OCI-LY7 (cell line): ENCODE measurements around the gene ALK. TPM values are rescaled to one million over a fixed set of nuclear protein-coding genes. Genes with fewer than 3 reads are reported as not detected.

Experiments used
- BruUV-seq: library from RNA; stranded (reverse); fragments of 400-500 nt; replicated peaks from 2 replicates; lab custom pipeline; 2021; lab: Mats Ljungman, UMichigan
- CTCF ChIA-PET: fragments of 300-600 bp; sonication (Branson Sonifier 250); formaldehyde crosslinking; loops from one replicate; lab custom pipeline; 2022; ENCODE audit warnings: antibody characterized with exemption; ENCODE audit not compliant: unreplicated experiment; lab: Charles Lee
- POLR2A ChIA-PET: fragments of 300-600 bp; sonication (Branson Sonifier 250); formaldehyde crosslinking; loops from one replicate; lab custom pipeline; 2022; ENCODE audit warnings: antibody characterized with exemption; lab: Charles Lee
- DNase-seq: peaks from one replicate; pipeline ENCODE4 v3.0.0-alpha.2; 2015; ENCODE audit warnings: low spot score
- H2AFZ ChIP-seq: fragments of 200-600 bp; sonication (generic), shearing (Covaris generic); 2 replicates; pipeline ENCODE4 v1.6.1; 2014; ENCODE audit warnings: mild to moderate bottlenecking, antibody characterized with exemption, low read length, moderate library complexity
- H3K27ac ChIP-seq: fragments of 200-600 bp; sonication (generic); 2 replicates; pipeline ENCODE4 v1.5.1; 2014; ENCODE audit warnings: mixed run types, low read depth, mild to moderate bottlenecking, moderate library complexity, low read length, inconsistent platforms; ENCODE audit not compliant: poor library complexity, severe bottlenecking
- H3K36me3 ChIP-seq: fragments of 200-600 bp; sonication (generic); 2 replicates; pipeline ENCODE4 v1.6.1; 2014; ENCODE audit warnings: mild to moderate bottlenecking, antibody characterized with exemption, low read length, moderate library complexity, mixed read lengths; ENCODE audit not compliant: insufficient read depth
- H3K4me1 ChIP-seq: fragments of 200-600 bp; sonication (generic); 2 replicates; pipeline ENCODE4 v1.5.1; 2014; ENCODE audit warnings: mild to moderate bottlenecking, low read length; ENCODE audit not compliant: insufficient read depth, poor library complexity, severe bottlenecking
- H3K4me2 ChIP-seq: fragments of 200-600 bp; sonication (generic); 2 replicates; pipeline ENCODE4 v1.6.1; 2014; ENCODE audit warnings: mild to moderate bottlenecking, low read length
- H3K4me3 ChIP-seq: fragments of 200-600 bp; sonication (generic); 2 replicates; pipeline ENCODE4 v1.5.1; 2014; ENCODE audit warnings: mild to moderate bottlenecking, low read depth, low read length; ENCODE audit not compliant: poor library complexity, severe bottlenecking
- H3K79me2 ChIP-seq: fragments of 200-600 bp; sonication (generic); 2 replicates; pipeline ENCODE4 v1.6.1; 2016; ENCODE audit warnings: low read depth, mild to moderate bottlenecking, low read length, moderate library complexity, mixed read lengths; ENCODE audit not compliant: insufficient read depth
- H3K9me2 ChIP-seq: fragments of 200-600 bp; sonication (generic); 2 replicates; pipeline ENCODE4 v1.6.1; 2016; ENCODE audit warnings: mild to moderate bottlenecking, low read length, mixed read lengths; ENCODE audit not compliant: insufficient read depth
- H3K9me3 ChIP-seq: fragments of 200-600 bp; sonication (generic); 2 replicates; pipeline ENCODE4 v1.6.1; 2014; ENCODE audit warnings: mild to moderate bottlenecking, mixed run types, low read length, mixed read lengths
- H4K20me1 ChIP-seq: fragments of 200-600 bp; sonication (generic); 2 replicates; pipeline ENCODE4 v1.6.1; 2014; ENCODE audit warnings: mild to moderate bottlenecking, antibody characterized with exemption, low read length, moderate library complexity, mixed read lengths; ENCODE audit not compliant: insufficient read depth
- EZH2phosphoT487 ChIP-seq: fragments of 200-600 bp; sonication (generic); IDR thresholded peaks from 2 replicates; pipeline ENCODE4 v1.6.1; 2018; ENCODE audit warnings: low read depth, borderline replicate concordance, mild to moderate bottlenecking, mixed run types, antibody characterized with exemption, low read length, moderate library complexity, mixed read lengths
- intact Hi-C: fragments of 100-400 bp; cut with micrococcal nuclease; formaldehyde crosslinking; loops from one replicate; pipeline ENCODE4 v1.10.0; 2022; ENCODE audit not compliant: unreplicated experiment
- total RNA-seq, 2 experiments: library from RNA; depleted of rRNA in 1 of 2; stranded (reverse); fragments of >200 nt in 1 of 2; shearing (Covaris generic) in 1 of 2; gene quantifications; 2 replicates each; pipeline ENCODE4 v1.2.3, GENCODE V29; 2014 to 2022
- TF ChIP-seq, protein P1 (sequence below): fragments of 200-600 bp; sonication (generic); conservative IDR thresholded peaks from 2 replicates; pipeline ENCODE4 v1.5.1; 2014; ENCODE audit warnings: mild to moderate bottlenecking, antibody characterized with exemption, low read length, moderate library complexity, mixed read lengths

ALK gene
- total RNA-seq, 2 experiments from 2014 or later = 0.09 TPM; not detected in 1

DNA sequence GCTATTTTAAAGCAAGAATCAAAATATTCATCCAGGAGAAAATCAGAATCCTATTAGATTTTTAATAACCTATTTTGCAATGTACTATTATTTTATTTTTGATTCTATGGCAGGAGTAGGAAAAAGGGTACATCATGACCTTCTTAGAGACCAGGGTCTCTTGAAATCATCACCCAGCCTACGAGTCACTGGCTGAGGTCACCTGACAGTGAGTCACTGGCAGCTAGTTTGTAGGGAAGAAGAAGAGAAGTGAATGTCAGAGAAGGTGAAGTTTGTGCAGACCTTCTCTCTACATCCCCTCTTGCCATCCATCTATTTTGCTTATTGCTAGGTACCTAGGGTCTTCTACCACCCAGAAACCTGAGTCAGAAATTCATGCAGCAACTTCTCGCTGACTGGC lies 144.2 kb downstream of the ALK start:
- BruUV-seq = no TSS peak
- CTCF ChIA-PET = interaction anchor here (1.4 kb wide), 1 partner anchor 11 kb away, joined by 3 read pairs; no protein-coding TSS in a partner anchor

GRCh38 chr2:29776406-29776805 lies 145.0 kb downstream of the ALK start:
- Histone ChIP-seq H2AFZ (no peak overlapping the region), H4K20me1 (no peaks in the 10 kb centered on the region), H3K4me1 (no peaks in the 10 kb centered on the region), H3K27ac (no peak overlapping the region), H3K9me2 (no peaks in the 10 kb centered on the region), H3K9me3 (no peaks in the 10 kb centered on the region), H3K79me2 (no peaks in the 10 kb centered on the region), H3K4me2 (no peak overlapping the region), H3K4me3 (no peak overlapping the region), H3K36me3 (no peaks in the 10 kb centered on the region)
- ChIA-PET CTCF (no interaction called here), POLR2A (interaction anchor here (0.6 kb wide), 1 partner anchor 516 kb away, joined by 3 read pairs; no protein-coding TSS in a partner anchor)
- no TSS peak for BruUV-seq
- no peak for DNase-seq
- no peak for TF ChIP-seq EZH2phosphoT487
- TF ChIP-seq, protein P1, sequence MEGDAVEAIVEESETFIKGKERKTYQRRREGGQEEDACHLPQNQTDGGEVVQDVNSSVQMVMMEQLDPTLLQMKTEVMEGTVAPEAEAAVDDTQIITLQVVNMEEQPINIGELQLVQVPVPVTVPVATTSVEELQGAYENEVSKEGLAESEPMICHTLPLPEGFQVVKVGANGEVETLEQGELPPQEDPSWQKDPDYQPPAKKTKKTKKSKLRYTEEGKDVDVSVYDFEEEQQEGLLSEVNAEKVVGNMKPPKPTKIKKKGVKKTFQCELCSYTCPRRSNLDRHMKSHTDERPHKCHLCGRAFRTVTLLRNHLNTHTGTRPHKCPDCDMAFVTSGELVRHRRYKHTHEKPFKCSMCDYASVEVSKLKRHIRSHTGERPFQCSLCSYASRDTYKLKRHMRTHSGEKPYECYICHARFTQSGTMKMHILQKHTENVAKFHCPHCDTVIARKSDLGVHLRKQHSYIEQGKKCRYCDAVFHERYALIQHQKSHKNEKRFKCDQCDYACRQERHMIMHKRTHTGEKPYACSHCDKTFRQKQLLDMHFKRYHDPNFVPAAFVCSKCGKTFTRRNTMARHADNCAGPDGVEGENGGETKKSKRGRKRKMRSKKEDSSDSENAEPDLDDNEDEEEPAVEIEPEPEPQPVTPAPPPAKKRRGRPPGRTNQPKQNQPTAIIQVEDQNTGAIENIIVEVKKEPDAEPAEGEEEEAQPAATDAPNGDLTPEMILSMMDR = no peak
- intact Hi-C loops = no loop called here

More for the DNA sequence above, 144.2 kb downstream of the ALK start:
- Histone ChIP-seq H3K27ac (no peak overlapping the region), H3K9me2 (no peaks in the 10 kb centered on the region), H3K4me3 (no peak overlapping the region), H4K20me1 (no peaks in the 10 kb centered on the region), H2AFZ (no peak overlapping the region), H3K36me3 (no peaks in the 10 kb centered on the region), H3K4me2 (no peak overlapping the region), H3K4me1 (no peaks in the 10 kb centered on the region), H3K79me2 (no peaks in the 10 kb centered on the region), H3K9me3 (no peaks in the 10 kb centered on the region)
- no peak for DNase-seq
- POLR2A ChIA-PET = interaction anchor here (0.6 kb wide), 1 partner anchor 402 kb away, joined by 3 read pairs; no protein-coding TSS in a partner anchor
- TF ChIP-seq, protein P1 = no peak
- intact Hi-C loops = no loop called here

- no peak overlapping the region for H3K4me2 ChIP-seq
- POLR2A ChIA-PET = interaction anchor here (0.6 kb wide), 1 partner anchor 516 kb away, joined by 3 read pairs; no protein-coding TSS in a partner anchor
- no peak overlapping the region for H2AFZ ChIP-seq
- BruUV-seq = no TSS peak
- H3K27ac ChIP-seq = no peak overlapping the region
- TF ChIP-seq EZH2phosphoT487 = no peak
- TF ChIP-seq, protein P1 = no peak
- no peaks in the 10 kb centered on the region for H3K36me3 ChIP-seq
- H3K4me1 ChIP-seq = no peaks in the 10 kb centered on the region
- DNase-seq = no peak
- no peaks in the 10 kb centered on the region for H3K9me2 ChIP-seq
- CTCF ChIA-PET = no interaction called here
- intact Hi-C loops = no loop called here
- H3K9me3 ChIP-seq = no peaks in the 10 kb centered on the region
- no peak overlapping the region for H3K4me3 ChIP-seq
- H4K20me1 ChIP-seq = no peaks in the 10 kb centered on the region
- no peaks in the 10 kb centered on the region for H3K79me2 ChIP-seq
Measured at GRCh38 chr2:29775937-29776336, 145.4 kb downstream of the ALK start.
